AG09319 (cell line): Measurements from ENCODE around the gene TMA7B.

ENCODE experiments used
- DNase-seq: peaks from one replicate; pipeline ENCODE4 v3.0.0-alpha.2; 2010; ENCODE audit warnings: low read depth; ENCODE audit errors: extremely low read depth
- CTCF ChIP-seq: IDR thresholded peaks from 2 replicates; pipeline ENCODE4 v1.5.1; 2011; ENCODE audit warnings: low read depth, mild to moderate bottlenecking, inconsistent platforms, low read length, moderate library complexity

TMA7B gene

GRCh38 chr22:39956932-39957664 lies 3.1 kb upstream of the TMA7B start:
- TF ChIP-seq CTCF, result no peak
- DNase-seq, result no peak

- TF ChIP-seq CTCF, result no peak
- DNase-seq, result no peak
These were observed 2.0 kb upstream of the TMA7B start for GRCh38 chr22:39958009-39958711.

- TF ChIP-seq CTCF, result no peak
- DNase-seq, result no peak
These were observed 1.1 kb upstream of the TMA7B start for GRCh38 chr22:39958949-39959639.

- no peak for TF ChIP-seq CTCF
- DNase-seq, result no peak
These were observed 872 bp downstream of the TMA7B start for GRCh38 chr22:39960791-39961746.

DNA sequence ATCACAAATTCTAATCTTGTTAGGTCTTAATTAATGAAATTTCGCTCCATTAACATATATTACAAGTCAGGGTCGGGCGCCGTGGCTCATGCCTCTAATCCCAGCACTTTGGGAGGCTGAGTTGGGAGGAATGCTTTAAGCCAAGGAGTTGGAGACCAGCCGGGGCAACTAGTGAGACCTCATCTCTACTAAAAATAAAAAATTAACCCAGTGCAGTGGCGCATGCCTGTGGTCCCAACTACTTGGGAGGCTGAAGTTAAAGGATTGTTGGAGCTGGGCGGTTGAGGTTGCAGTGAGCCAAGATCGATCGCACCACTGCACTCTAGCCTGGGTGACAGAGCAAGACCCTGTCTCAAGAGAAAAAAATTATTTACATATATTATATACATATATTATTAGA lies 1.9 kb downstream of the TMA7B start:
- no peak for TF ChIP-seq CTCF
- no peak for DNase-seq

- no peak for DNase-seq
- no peak for TF ChIP-seq CTCF
These were observed 5.6 kb downstream of the TMA7B start for GRCh38 chr22:39965748-39966147.
